Lung (tissue), 12 donors: Measurements from ENCODE around the gene SHOC2. TPM values are rescaled to one million over a fixed set of nuclear protein-coding genes. Genes with fewer than 3 reads are reported as not detected.

Experiments used
- ATAC-seq: fragments of 200-7000 bp; cut with Tn5 transposase; one replicate; pipeline ENCODE4 v1.9.1; 2020; ENCODE audit warnings: moderate number of reproducible peaks; ENCODE audit not compliant: insufficient read depth, low FRiP score
- DNase-seq, 3 donors: peaks; one replicate each; pipeline ENCODE4 v3.0.0-alpha.2; 2013 to 2017
- H3K27ac ChIP-seq, 2 donors: one replicate each; pipeline ENCODE4 v1.5.1; 2013; ENCODE audit warnings: mild to moderate bottlenecking in 2 of 2, moderate library complexity in 2 of 2, control low read depth in 1 of 2, inconsistent platforms in 1 of 2, low read depth in 1 of 2, low read length in 1 of 2
- H3K27me3 ChIP-seq, 3 donors: one replicate each; pipeline ENCODE4 v1.5.1; 2013; ENCODE audit warnings: low read length in 2 of 3; ENCODE audit not compliant: control insufficient read depth in 3 of 3, insufficient read depth in 3 of 3
- H3K36me3 ChIP-seq, 4 donors: one replicate each; pipeline ENCODE4 v1.5.1; 2013; ENCODE audit warnings: low read length in 4 of 4, mild to moderate bottlenecking in 1 of 4, moderate library complexity in 1 of 4; ENCODE audit not compliant: control insufficient read depth in 4 of 4, insufficient read depth in 4 of 4
- H3K4me1 ChIP-seq, 5 donors: one replicate each; pipeline ENCODE4 v1.5.1; 2013; ENCODE audit warnings: low read length in 5 of 5, mild to moderate bottlenecking in 2 of 5, moderate library complexity in 1 of 5; ENCODE audit not compliant: control insufficient read depth in 5 of 5, insufficient read depth in 5 of 5
- H3K4me3 ChIP-seq: one replicate; pipeline ENCODE4 v1.5.1; 2013; ENCODE audit warnings: mild to moderate bottlenecking, control low read depth, moderate library complexity
- H3K9ac ChIP-seq, 2 donors: one replicate each; pipeline ENCODE4 v1.5.1; 2013; ENCODE audit warnings: low read length in 2 of 2, control low read depth in 1 of 2; ENCODE audit not compliant: insufficient read depth in 1 of 2
- H3K9me3 ChIP-seq, 4 donors: one replicate each; pipeline ENCODE4 v1.5.1; 2013; ENCODE audit warnings: low read length in 3 of 4, mild to moderate bottlenecking in 1 of 4, moderate library complexity in 1 of 4; ENCODE audit not compliant: control insufficient read depth in 4 of 4, insufficient read depth in 3 of 4
- WGBS, 2 donors: extraction: QIAGEN DNeasy Blood & Tissue Kit; methylation state at CpG; one replicate each; pipeline ENCODE4 v1.1.7; 2013; 5-methylcytosine and 5-hydroxymethylcytosine counted together
- polyA plus RNA-seq, 2 donors: library from polyadenylated mRNA; stranded (reverse); fragments of 200-250 nt; gene quantifications; one replicate each; pipeline ENCODE4 v1.2.1, GENCODE V29; 2013
- total RNA-seq, 2 donors: library from RNA; depleted of rRNA in 1 of 2; stranded (reverse); fragments of >200 nt in 1 of 2; gene quantifications; one replicate each; pipeline ENCODE4 v1.2.1, GENCODE V29; 2014 to 2021
- TF ChIP-seq, protein P1 (sequence below): IDR thresholded peaks from 2 replicates; pipeline ENCODE4 v1.5.1; 2012; ENCODE audit warnings: mild to moderate bottlenecking; ENCODE audit errors: control extremely low read depth, extremely low read depth
- donor health status: control.
- donor health status: control.
- donor health status: Bipolar disorder and iron deficiency.
- donor health status: healthy.
- donor health status: DM: yes; HTN: yes; CAD: no.

The SHOC2 gene
- total and polyA plus RNA-seq, 4 donors = 17.3 to 74.9 (median 35.3) TPM

DNA sequence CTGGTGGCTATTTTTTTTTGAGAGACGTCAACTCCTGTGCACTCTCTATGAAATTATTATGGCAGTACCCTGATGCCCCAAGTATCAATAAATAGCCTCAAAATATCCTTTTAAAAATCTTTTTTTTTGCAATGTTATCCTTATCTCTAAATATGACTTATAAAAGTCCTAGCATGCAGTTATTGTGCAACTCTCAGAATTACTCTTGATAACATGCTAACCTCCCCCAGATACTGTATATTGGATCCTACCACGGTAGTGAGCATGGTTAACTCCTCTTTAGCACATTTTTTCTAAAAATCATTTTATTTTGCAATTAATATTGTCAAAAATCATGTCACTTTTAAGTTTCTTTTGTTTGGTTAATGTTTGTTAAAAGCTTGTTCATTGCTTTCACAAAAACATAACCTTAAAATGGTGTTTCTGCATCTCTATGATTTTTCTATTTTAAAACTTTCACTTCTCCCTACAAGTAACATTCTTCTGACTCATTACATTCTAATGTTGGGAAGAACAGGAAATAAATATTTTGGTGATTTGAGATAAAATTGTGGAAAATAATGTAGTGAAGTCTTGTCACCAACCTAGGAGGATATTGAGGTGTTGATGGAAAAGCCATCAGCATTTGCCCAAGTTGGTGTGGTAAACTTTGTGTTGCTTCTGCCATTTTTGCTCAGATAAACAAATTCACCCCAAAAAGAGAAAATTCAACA lies 115.3 kb downstream of the SHOC2 start:
- Histone ChIP-seq H3K4me1 (no peaks in the 10 kb centered on the region), H3K4me3 (no peak overlapping the region), H3K36me3 (no peaks in the 10 kb centered on the region), H3K9me3 (peaks cover 0 to 13% (median 4%) of the 10 kb centered on the region in 4 donors), H3K27ac (no peak overlapping the region), H3K27me3 (no peaks in the 10 kb centered on the region), H3K9ac (no peak overlapping the region)
- no peak for DNase-seq
- no peak for ATAC-seq
- TF ChIP-seq, protein P1, sequence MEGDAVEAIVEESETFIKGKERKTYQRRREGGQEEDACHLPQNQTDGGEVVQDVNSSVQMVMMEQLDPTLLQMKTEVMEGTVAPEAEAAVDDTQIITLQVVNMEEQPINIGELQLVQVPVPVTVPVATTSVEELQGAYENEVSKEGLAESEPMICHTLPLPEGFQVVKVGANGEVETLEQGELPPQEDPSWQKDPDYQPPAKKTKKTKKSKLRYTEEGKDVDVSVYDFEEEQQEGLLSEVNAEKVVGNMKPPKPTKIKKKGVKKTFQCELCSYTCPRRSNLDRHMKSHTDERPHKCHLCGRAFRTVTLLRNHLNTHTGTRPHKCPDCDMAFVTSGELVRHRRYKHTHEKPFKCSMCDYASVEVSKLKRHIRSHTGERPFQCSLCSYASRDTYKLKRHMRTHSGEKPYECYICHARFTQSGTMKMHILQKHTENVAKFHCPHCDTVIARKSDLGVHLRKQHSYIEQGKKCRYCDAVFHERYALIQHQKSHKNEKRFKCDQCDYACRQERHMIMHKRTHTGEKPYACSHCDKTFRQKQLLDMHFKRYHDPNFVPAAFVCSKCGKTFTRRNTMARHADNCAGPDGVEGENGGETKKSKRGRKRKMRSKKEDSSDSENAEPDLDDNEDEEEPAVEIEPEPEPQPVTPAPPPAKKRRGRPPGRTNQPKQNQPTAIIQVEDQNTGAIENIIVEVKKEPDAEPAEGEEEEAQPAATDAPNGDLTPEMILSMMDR = no peak
- WGBS, 2 donors = 85 to 92% methylated on average over 2 of the region's 2 CpGs

DNA sequence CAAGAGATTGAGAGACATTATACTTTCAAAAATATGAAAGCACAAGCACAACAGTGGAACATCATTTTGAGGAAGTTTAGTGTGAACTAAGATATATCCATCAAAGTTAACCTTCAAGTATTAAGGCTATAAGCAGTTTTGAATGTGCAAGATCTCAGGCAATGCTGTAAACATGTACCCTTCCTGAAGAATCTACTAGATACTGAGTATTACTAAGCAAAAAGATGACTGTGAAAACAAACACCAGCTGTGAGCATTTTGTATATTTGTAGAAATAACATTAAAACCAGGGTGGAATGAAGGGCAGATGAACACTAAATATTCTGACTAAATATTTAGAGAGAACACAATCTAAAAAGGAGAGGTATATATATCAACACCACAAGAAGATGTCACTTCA lies 116.1 kb downstream of the SHOC2 start:
- Histone ChIP-seq H3K4me1 (no peaks in the 10 kb centered on the region), H3K27me3 (no peaks in the 10 kb centered on the region), H3K9ac (no peak overlapping the region), H3K27ac (no peak overlapping the region), H3K36me3 (no peaks in the 10 kb centered on the region), H3K4me3 (no peak overlapping the region), H3K9me3 (peaks cover 0 to 16% (median 4%) of the 10 kb centered on the region in 4 donors)
- ATAC-seq = no peak
- TF ChIP-seq, protein P1 = no peak
- no peak for DNase-seq

DNA sequence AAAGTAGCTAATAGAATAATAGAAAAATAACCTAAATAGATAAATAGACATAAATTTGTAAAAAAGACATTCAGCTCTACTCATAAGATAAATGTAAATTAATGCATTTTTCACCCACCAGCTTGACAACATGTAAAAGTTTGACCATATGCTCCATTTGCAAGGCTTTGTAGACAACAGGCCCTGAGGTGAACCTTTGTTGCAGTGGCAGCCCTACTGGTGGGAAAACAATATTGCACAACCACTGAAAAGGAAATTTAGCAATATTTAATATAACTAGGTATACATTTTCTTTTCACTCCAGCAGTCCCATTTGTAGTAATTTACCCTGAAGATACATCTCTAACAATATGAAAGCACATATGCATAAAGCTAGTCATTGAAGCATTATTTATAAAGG lies 118.5 kb downstream of the SHOC2 start:
- Histone ChIP-seq H3K27me3 (no peaks in the 10 kb centered on the region), H3K27ac (no peak overlapping the region), H3K4me3 (no peak overlapping the region), H3K4me1 (no peaks in the 10 kb centered on the region), H3K9me3 (peaks cover 0 to 13% (median 4%) of the 10 kb centered on the region in 4 donors), H3K36me3 (no peaks in the 10 kb centered on the region), H3K9ac (no peak overlapping the region)
- no peak for DNase-seq
- no peak for ATAC-seq
- TF ChIP-seq, protein P1 = no peak

DNA sequence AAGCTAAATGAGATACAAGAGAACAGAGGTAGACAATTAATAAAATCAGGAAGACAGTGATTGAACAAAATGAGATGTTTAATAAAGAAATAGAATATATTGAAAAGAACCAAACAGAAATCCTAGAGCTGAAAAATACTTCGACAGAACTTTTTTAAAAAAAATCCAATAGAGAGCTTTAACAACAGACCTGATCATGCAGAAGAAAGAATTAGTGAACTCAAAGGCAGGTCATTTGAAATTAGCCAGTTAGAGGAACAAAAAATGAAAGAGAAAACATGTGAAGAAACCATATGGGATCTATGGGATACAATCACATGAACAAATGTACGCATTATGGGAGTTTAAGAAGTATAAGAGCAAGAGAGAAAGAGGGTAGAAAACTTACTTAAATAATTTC lies 120.1 kb downstream of the SHOC2 start:
- TF ChIP-seq, protein P1 = no peak
- Histone ChIP-seq H3K4me1 (no peaks in the 10 kb centered on the region), H3K27ac (no peak overlapping the region), H3K27me3 (no peaks in the 10 kb centered on the region), H3K36me3 (no peaks in the 10 kb centered on the region), H3K9ac (no peak overlapping the region), H3K4me3 (no peak overlapping the region), H3K9me3 (peaks cover 0 to 17% (median 2%) of the 10 kb centered on the region in 4 donors)
- DNase-seq (no peak), ATAC-seq (no peak)
- WGBS, 2 donors = 88 to 92% methylated on average over 2 of the region's 2 CpGs
